GM21786 (cell line): ENCODE data around the gene BOD1L2.

Experiments used
- ATAC-seq: cut with Tn5 transposase; IDR thresholded peaks from one replicate; pipeline ENCODE4 v1.9.1; 2021; ENCODE audit not compliant: unreplicated experiment

The BOD1L2 gene

DNA sequence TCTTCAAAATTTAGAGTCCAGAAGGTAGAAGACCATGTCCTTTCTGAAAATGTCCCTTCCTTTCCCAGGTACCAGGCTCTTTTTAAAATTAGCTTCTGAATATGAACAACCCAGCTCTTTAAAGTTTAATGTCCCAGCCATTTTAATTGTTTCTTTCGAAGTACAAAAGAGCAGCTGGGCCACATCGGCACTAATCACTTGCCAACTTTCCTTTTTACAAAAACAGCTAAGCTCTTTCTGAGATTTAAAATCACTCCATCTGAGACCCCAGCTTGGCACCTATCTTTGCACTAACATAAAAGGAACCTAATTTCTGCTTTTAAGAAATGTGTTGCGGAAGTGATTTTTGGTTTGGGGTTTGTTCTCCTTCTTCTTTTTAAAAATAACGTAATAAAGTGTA is 2.6 kb downstream of the BOD1L2 start:
- no peak for ATAC-seq

DNA sequence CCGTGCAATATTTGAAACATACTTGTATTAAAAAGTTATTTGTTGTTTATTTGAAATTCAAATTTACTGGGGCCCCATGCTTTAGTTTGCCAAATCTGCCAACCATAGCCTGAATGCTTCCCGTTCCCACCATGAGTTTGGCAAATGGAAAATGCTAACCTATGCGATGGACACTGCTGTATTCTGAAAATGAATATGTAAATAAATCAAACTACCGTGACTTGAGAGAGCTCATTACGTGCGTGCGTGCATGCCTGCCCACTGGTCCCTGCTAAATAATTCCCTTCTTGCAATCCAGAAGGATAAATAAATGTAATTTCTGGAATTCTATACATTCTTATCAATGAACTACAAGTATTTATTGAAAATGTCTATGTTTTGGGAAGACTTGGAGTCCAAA is 3.2 kb downstream of the BOD1L2 start:
- no peak for ATAC-seq

DNA sequence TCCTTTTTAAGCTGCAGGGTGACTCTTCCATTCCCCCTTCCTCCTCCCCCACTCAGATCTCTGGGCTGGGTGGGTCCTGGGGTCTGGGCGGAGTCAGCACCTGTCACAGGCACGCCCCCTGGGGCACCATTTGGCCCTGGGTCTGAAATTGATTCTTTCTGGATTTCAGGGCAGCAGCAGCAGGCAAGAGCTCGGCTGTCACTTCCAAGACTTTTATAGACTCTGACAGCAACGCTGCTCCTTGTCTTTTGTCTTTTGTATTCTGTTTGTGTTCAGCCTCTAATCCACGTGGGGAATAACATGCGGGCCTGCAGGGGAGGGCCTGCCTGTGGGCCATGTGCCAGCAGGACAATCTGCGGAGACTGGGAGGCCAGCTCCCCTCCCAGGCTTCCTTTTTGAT is 3.9 kb downstream of the BOD1L2 start:
- no peak for ATAC-seq

DNA sequence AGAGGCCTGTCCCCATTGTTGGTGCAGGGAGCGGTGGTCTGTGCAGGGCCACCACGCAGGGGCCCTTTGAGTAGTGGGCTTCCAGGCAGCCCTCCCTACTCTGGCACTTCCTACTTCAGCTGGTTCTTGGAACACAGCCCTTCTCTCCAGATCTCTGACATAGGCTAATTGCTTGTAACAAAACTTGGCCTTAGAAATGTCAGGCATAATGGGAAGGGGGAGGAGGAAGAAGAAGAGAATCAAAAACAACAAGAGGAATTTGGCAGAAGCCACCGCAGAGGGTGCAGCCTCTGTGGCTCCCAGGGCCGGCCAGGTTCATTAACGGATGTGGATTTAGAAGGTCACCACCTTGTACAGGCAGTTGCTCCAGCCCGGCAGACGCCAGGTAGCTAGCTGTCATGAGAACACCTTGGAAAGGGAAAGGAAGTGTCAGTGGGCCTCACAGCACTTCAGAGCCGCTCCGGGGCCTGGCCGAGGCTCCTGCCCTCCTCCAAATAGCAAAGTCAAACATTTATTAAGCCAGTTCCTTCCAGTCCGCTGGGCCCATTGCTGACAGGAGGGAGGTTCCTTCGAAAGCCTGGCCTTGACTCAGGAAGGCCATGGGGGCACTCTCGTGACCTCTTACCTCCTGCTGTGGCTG is 7.4 kb downstream of the BOD1L2 start:
- no peak for ATAC-seq

DNA sequence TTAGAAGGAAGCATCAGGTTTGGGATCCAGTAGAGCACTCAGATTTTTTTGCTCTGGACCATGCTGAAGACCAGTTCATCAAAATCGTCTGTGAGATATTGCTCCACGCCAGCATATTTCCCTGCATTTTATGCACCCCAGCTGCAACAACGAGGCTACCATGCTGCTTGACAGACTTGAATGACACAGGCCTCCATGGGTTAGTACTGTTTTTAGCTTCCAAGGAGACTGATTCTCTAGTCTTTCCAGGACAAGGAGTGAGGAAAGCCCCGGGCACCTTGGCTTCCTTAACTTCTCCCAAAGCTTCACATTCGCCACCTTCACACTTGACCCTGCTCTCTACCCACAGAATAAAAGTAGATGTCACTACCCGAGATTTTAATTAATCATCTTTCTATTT is 17.5 kb downstream of the BOD1L2 start:
- no peak for ATAC-seq

DNA sequence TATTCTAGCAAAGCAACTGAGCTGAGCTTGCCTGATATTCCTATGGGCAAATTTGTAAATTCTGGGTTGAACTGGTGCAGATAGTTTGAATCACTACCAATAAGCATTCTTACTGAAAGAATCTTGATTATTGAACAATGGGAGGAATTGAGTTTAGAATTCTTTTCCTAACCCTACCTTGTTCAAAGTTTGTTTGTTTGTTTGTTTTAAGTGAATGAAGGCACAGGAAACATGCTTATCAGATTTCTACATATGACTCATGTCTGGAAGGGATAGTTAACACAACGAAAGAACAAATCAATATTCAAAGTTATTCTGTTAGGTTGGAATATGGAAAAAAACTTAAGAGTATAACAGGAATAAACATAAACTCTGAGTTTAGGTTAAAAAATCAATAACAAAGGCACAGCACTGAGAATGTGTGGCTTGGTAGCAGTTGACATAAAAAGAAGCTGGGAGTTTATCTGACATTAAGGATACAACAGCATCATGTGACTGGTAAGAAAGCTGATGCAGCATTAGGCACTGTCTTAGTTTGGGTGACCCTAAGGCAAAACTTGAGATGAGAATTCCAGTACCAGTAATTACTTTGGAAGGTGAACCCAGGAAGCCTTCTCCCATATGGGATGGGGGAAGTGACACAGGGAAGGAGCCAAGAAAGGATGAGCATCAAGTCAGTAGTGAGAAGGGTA is 20.9 kb downstream of the BOD1L2 start:
- no peak for ATAC-seq

DNA sequence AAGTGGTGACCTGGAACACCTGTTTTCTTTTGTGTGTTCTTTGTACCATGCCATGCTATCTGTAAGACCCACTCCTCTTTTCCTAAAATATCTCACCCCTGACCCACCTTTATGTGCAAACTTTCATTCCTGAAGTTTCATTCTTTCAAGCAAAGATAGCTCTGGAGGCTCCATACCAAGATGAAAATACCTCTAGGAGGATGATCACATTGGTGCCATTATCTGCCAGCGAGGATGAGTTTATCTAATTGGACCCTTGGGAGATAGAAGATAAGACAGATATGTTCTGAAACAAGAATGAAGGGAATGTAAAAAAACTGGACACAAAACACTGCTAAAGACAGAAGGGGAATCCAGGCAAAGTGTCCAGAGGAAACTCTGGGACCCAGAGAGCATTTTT is 24.1 kb downstream of the BOD1L2 start:
- no peak for ATAC-seq

DNA sequence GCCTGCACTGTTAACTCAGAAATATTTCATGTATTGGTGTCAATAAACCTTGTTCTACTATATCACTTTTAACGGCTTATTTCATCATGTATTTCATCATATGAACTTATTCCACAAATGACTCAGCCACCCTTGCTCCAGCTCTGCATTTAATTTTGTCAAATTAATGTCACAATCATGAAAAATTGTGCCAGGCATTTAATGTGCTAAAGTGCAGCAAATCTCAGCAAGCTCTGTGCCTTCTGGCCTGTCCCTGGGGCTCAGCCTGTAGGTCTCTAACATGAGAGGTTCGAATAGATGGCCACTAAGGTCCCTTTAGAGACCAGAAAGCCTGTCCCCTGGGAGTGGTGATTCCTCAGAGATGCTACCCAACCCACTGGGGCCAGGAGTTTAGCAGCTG is 28.6 kb downstream of the BOD1L2 start:
- no peak for ATAC-seq

DNA sequence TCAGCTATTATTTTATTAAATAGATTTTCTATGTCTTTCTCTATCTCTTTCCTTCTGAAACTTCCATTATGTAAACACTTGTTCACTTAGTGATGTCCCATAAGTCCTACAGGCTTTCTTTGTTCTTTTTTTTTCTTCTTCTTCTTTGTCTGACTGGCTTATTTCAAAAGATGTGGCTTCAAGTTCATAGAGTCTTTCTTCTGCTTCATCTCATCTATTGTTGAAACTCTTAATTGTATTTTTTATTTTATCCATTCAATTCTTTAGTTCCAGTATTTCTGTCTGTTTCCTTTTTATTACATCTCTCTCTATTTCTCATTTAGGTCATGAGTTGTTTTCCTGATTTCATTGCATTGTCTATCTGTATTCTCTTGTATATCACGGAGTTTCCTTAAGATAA is 38.5 kb downstream of the BOD1L2 start:
- no peak for ATAC-seq

DNA sequence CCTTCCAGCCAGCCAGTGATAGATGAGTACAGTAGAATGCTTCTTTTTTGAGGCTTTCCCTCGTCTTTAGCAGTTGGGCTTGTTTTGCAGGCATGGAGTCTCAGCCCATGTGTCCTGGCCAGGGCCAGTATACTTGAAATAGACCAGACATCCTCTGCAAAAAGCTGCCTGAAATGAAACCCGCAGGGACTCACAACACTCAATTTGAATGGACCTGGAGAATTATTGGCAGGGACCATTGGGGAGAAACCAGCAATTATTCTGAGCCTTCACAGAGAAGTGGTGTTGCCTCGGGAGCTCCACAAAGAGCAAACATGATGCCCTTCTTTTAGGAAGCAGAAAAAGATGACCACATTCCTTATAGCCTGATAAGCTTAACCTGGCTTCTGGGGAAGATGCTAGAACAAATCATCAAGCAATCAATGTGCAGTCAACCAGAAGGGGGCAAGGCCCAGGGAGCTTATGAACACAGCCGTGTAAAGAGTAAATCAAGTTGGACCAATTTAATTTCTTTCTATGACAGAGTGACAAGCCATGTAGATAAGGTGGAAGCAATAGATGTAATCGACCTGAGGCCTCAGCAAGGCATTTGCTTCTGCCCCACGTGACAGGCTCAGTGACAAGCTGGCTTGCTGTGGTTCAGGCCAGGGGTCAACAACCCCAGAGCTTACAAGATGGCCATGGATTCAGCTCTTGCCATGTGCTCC is 42.1 kb downstream of the BOD1L2 start:
- no peak for ATAC-seq

DNA sequence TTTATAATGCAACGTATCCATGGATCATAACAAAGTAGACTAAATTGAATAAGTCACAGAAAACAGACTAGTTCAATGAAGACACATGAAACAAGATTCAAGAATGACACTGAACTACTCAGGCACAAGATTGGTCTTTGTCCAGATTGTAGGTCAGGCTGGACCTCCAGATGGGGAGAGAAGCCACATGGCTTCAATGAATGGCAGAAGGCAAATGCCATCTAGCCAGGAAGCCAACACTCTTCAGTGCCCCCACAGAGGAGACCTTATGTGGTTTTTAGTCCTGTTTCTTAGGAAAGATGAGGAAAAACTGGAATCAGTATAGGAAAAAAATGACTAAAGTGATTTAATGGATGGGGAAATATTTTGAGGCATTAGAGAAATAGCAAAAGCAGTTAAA is 43.1 kb downstream of the BOD1L2 start:
- no peak for ATAC-seq

DNA sequence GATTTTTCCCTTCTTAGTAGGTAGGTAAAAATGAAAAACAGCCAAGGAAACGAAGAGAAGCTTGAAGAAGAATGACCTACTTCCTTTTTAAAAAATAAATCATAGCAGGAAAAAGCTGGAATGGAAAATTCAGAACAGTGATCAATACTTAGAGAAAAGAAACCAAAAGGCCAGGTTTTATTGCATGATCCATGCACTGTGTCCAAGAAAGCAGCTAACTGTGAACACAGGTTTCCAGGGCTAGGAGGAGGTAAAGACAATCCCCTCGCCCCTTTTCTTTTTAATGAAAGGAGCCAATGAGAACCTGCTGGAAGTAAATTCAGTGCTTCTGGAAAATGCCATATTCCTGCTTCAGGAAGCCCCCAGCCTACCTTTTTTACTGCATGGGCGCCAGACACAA is 47.2 kb downstream of the BOD1L2 start:
- no peak for ATAC-seq

DNA sequence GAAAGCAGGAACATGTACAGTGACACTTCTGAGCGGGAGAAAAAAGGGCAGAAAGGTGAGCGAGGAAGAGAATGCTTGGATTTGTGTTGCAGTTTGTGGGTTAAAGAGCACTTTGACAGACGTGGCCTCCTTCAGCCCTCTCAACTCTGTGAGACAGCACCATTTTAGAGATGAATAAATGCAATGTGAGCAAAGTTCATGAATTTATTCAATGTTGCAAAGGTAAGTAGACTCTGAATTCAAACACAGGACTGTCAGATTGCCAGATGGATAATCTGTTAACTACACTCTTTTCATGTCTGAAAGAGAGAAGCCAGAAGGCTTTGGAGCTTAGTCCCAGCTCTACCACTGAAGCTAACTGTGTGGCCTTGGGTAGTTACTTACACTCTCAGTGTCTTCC is 47.7 kb downstream of the BOD1L2 start:
- ATAC-seq = no peak

DNA sequence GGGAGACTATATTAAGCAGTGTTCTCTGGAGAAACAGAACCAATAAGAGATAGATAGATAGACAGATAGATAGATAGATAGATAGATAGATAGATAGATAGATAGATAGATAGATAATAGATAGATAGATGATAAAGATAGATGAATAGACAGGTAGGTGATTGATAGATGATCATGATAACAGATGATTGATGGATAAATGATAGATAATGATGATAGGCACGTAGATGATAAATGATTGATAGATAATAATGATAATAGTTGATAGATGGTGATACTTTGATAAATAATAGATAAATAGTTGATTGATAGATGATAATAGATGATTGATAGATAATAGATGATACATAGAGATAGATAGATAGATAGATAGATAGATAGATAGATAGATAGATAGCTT is 48.5 kb downstream of the BOD1L2 start:
- ATAC-seq = no peak

DNA sequence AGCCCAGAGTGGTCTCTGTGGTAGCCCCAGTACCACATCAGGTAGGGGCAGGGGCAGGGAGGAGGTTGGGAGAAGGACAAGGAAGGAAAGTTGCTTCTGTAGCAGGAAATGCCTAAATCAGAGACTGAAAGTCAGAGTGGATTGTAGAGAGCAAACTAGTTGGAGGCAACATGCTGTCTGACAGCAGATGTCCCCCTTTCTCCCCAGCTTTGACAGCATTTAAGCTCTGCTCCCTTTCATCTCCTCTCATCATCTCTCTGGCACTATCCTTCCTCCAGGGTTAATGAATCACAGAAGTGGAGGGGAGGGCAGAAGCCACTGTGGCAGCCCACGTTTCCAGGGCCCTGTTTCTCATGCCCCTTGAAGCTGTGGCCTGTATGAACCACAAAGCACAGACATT is 50.4 kb downstream of the BOD1L2 start:
- ATAC-seq = no peak

DNA sequence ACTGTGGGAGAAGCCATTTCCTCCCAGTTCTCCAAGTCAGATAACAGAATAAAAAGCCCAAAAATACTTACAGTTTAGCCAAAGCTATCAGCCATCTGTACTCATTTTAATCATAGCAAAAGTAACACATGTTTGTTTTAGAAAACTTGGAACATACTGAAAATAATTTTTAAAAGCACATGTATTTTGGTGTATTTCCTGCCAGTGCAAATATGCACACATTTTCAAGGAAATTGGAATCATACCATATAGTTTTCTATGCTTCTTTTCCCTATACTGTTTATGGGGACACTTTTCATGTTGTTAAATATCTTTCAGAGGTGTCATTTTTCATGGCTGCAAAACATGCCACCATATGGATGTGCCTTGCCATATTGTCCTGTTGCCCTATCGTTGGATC is 51.2 kb downstream of the BOD1L2 start:
- no peak for ATAC-seq
